Caco-2 (cell line): ENCODE measurements around the gene IRX4. TPM values are rescaled to one million over a fixed set of nuclear protein-coding genes. Genes with fewer than 3 reads are reported as not detected.

ENCODE experiments used
- BruUV-seq: library from RNA; stranded (reverse); fragments of 400-500 nt; replicated peaks from 2 replicates; lab custom pipeline; 2021; lab: Mats Ljungman, UMichigan
- CTCF ChIA-PET: fragments of 300-600 bp; sonication (Branson Sonifier 250); formaldehyde crosslinking; loops from one replicate; lab custom pipeline; 2022; ENCODE audit warnings: antibody characterized with exemption; lab: Charles Lee
- POLR2A ChIA-PET: fragments of 300-600 bp; sonication (Branson Sonifier 250); formaldehyde crosslinking; loops from one replicate; lab custom pipeline; 2022; ENCODE audit warnings: antibody characterized with exemption; lab: Charles Lee
- DNase-seq, 2 experiments: peaks; one replicate each; pipeline versions ENCODE4 v3.0.0 to v3.0.0-alpha.2; 2020 to 2022
- H3K27me3 ChIP-seq: replicated peaks from 2 replicates; pipeline ENCODE4 v1.6.0; 2011; ENCODE audit warnings: low read length; ENCODE audit not compliant: control insufficient read depth, insufficient read depth
- H3K36me3 ChIP-seq: 2 replicates; pipeline ENCODE4 v1.5.1; 2011; ENCODE audit warnings: low read length; ENCODE audit not compliant: control insufficient read depth, insufficient read depth
- H3K4me1 ChIP-seq: fragments of 250-450 bp; sonication (Bioruptor Pico); 2 replicates; pipeline ENCODE4 v1.5.1; 2020; ENCODE audit warnings: mild to moderate bottlenecking
- H3K4me3 ChIP-seq: 2 replicates; pipeline ENCODE4 v1.5.1; 2011; ENCODE audit warnings: low read depth, mild to moderate bottlenecking, control low read depth, low read length
- H3K9me3 ChIP-seq: fragments of 250-450 bp; sonication (Bioruptor Pico); 2 replicates; pipeline ENCODE4 v1.5.1; 2020; ENCODE audit warnings: mild to moderate bottlenecking, moderate library complexity
- H3K27ac Mint-ChIP-seq: one replicate; pipeline ENCODE4 v1.8.0; 2022; ENCODE audit warnings: mixed read lengths; ENCODE audit not compliant: unreplicated experiment
- H3K27me3 Mint-ChIP-seq: one replicate; pipeline ENCODE4 v1.8.0; 2022; ENCODE audit warnings: mixed read lengths; ENCODE audit not compliant: insufficient read depth, unreplicated experiment
- H3K36me3 Mint-ChIP-seq: one replicate; pipeline ENCODE4 v1.8.0; 2022; ENCODE audit warnings: mild to moderate bottlenecking, mixed read lengths; ENCODE audit not compliant: insufficient read depth, unreplicated experiment
- H3K4me1 Mint-ChIP-seq: one replicate; pipeline ENCODE4 v1.8.0; 2022; ENCODE audit warnings: low read depth, mixed read lengths; ENCODE audit not compliant: unreplicated experiment
- H3K4me3 Mint-ChIP-seq: one replicate; pipeline ENCODE4 v1.8.0; 2022; ENCODE audit warnings: mild to moderate bottlenecking, moderate library complexity, mixed read lengths; ENCODE audit not compliant: unreplicated experiment
- H3K9me3 Mint-ChIP-seq: one replicate; pipeline ENCODE4 v1.8.0; 2022; ENCODE audit warnings: mixed read lengths; ENCODE audit not compliant: unreplicated experiment
- intact Hi-C: fragments of 100-400 bp; cut with micrococcal nuclease; formaldehyde crosslinking; loops from one replicate; pipeline ENCODE4 v1.10.0; 2022; ENCODE audit not compliant: unreplicated experiment
- total RNA-seq: library from RNA; stranded (reverse); gene quantifications from 2 replicates; pipeline ENCODE4 v1.2.3, GENCODE V29; 2022
- TF ChIP-seq, protein P1 (sequence below), 2 experiments: fragments of 200-600 bp in 1 of 2; IDR thresholded peaks; 1 replicate in 1 of 2; 2 replicates in 1 of 2; pipeline versions ENCODE4 v1.5.1 to v1.8.0; 2011 to 2022; ENCODE audit warnings: antibody characterized with exemption in 1 of 2, control low read depth in 1 of 2, inconsistent platforms in 1 of 2, low read depth in 1 of 2, low read length in 1 of 2, mild to moderate bottlenecking in 1 of 2, moderate library complexity in 1 of 2; ENCODE audit not compliant: insufficient read depth in 1 of 2, severe bottlenecking in 1 of 2, unreplicated experiment in 1 of 2

Gene IRX4
- total RNA-seq, 1 experiment from 2014 or later: not detected

DNA sequence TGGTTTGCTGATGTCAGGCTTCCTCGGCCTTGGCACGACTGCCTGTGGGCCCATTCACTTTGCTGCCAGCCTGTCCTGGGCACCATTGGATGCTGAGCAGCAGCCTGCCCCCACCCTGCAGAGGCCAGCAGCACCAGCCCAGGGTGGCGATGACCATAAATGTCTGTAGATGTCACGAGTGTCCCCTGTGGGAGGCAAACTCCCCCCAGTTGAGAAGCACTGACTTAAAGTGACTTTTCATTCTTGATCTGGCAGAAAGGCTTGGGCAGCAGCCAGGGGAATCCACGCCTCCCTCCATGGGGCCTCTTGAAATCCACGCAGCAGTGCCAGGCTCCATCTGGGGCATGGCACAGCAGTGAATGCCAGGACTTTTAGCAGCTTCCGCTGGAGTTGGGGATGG lies 21.8 kb downstream of the IRX4 start:
- ChIA-PET POLR2A (no interaction called here), CTCF (no interaction called here)
- H3K4me3 ChIP-seq: no peak overlapping the region
- no TSS peak for BruUV-seq
- Mint-ChIP-seq H3K4me3 (no peak overlapping the region), H3K9me3 (no peaks in the 10 kb centered on the region), H3K27me3 (peaks cover 3% of the 10 kb centered on the region), H3K36me3 (no peaks in the 10 kb centered on the region), H3K4me1 (no peaks in the 10 kb centered on the region), H3K27ac (no peak overlapping the region)
- TF ChIP-seq, protein P1, sequence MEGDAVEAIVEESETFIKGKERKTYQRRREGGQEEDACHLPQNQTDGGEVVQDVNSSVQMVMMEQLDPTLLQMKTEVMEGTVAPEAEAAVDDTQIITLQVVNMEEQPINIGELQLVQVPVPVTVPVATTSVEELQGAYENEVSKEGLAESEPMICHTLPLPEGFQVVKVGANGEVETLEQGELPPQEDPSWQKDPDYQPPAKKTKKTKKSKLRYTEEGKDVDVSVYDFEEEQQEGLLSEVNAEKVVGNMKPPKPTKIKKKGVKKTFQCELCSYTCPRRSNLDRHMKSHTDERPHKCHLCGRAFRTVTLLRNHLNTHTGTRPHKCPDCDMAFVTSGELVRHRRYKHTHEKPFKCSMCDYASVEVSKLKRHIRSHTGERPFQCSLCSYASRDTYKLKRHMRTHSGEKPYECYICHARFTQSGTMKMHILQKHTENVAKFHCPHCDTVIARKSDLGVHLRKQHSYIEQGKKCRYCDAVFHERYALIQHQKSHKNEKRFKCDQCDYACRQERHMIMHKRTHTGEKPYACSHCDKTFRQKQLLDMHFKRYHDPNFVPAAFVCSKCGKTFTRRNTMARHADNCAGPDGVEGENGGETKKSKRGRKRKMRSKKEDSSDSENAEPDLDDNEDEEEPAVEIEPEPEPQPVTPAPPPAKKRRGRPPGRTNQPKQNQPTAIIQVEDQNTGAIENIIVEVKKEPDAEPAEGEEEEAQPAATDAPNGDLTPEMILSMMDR (IDR thresholded peaks at IDR 0.05; ENCODE audit: insufficient read depth in 1 of 2, low read depth in 1 of 2, low read length in 1 of 2, severe bottlenecking in 1 of 2, unreplicated experiment in 1 of 2): no peak
- H3K4me1 ChIP-seq: no peaks in the 10 kb centered on the region
- H3K27me3 ChIP-seq: no peaks in the 10 kb centered on the region
- intact Hi-C loops: no loop called here
- H3K9me3 ChIP-seq: no peaks in the 10 kb centered on the region
- no peaks in the 10 kb centered on the region for H3K36me3 ChIP-seq
- no peak for DNase-seq

DNA sequence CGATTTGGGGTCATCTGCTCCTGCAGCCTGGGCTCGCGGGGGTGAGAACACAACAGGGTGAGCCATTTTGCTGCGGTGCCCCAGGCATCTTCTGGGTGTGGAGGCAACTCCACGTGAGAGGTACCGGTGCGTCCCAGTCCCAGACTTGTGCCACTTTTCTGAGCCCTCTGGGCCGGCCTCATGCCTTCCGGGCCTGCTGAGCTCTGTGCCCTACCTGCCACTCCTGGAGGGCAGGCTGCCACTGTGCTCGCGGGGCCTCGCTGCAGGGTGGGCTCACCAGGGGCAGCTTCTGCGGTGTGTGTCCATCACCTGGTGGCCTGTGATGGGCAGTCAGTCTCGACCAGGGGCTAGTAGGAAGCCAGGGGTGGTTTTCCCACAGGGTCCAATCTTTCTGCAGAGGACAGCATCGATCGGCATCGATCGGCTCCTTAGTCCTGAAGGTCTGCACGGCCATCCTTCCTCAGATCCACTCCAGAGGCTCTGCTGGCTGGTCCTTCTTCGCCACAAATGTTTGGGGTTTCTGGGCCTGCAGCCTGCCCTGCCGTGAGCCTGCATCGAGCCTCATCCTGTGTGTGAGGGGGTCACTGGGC lies 22.6 kb downstream of the IRX4 start:
- intact Hi-C loops: no loop called here
- CTCF ChIA-PET: no interaction called here
- TF ChIP-seq, protein P1 (IDR thresholded peaks at IDR 0.05; ENCODE audit: insufficient read depth in 1 of 2, low read depth in 1 of 2, low read length in 1 of 2, severe bottlenecking in 1 of 2, unreplicated experiment in 1 of 2): no peak
- POLR2A ChIA-PET: no interaction called here
- no peak overlapping the region for H3K4me3 ChIP-seq
- no peak for DNase-seq
- Mint-ChIP-seq H3K36me3 (no peaks in the 10 kb centered on the region), H3K27me3 (peaks cover 3% of the 10 kb centered on the region), H3K9me3 (no peaks in the 10 kb centered on the region), H3K4me1 (no peaks in the 10 kb centered on the region), H3K4me3 (no peak overlapping the region), H3K27ac (no peak overlapping the region)
- no peaks in the 10 kb centered on the region for H3K36me3 ChIP-seq
- no TSS peak for BruUV-seq
- H3K27me3 ChIP-seq: no peaks in the 10 kb centered on the region
- H3K9me3 ChIP-seq: no peaks in the 10 kb centered on the region
- H3K4me1 ChIP-seq: no peaks in the 10 kb centered on the region

DNA sequence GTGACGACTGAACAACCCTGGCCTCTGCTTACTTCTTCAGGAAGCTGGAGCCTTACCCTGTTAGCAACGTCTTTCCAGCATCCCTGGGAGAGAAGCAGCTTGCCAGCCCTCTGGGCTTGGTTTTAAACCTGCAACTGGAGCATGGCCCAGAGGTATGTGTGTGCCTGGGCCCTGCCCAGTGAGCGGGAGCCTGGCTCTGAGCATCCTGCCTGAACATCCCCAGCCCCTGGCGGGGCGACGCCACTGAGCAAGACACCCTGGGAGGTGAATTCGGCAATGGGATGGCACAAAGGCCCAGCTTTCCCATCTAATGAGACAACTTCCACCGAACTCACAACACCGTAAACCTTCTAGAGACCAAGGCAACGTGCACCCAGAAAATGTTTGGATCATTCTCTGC lies 23.6 kb downstream of the IRX4 start:
- CTCF ChIA-PET: no interaction called here
- no peaks in the 10 kb centered on the region for H3K9me3 ChIP-seq
- no peak overlapping the region for H3K4me3 Mint-ChIP-seq

More for the DNA sequence above, 23.6 kb downstream of the IRX4 start:
- Mint-ChIP-seq H3K27me3 (peaks cover 3% of the 10 kb centered on the region), H3K36me3 (no peaks in the 10 kb centered on the region), H3K4me1 (no peaks in the 10 kb centered on the region), H3K9me3 (no peaks in the 10 kb centered on the region), H3K27ac (no peak overlapping the region)
- POLR2A ChIA-PET: no interaction called here
- H3K4me3 ChIP-seq: no peak overlapping the region
- H3K36me3 ChIP-seq: no peaks in the 10 kb centered on the region
- TF ChIP-seq, protein P1 (IDR thresholded peaks at IDR 0.05; ENCODE audit: insufficient read depth in 1 of 2, low read depth in 1 of 2, low read length in 1 of 2, severe bottlenecking in 1 of 2, unreplicated experiment in 1 of 2): no peak
- H3K27me3 ChIP-seq: no peaks in the 10 kb centered on the region
- DNase-seq: no peak
- no peaks in the 10 kb centered on the region for H3K4me1 ChIP-seq
- intact Hi-C loops: no loop called here
- no TSS peak for BruUV-seq
